Measurements from ENCODE around the gene KCNQ2.

The KCNQ2 gene

DNA sequence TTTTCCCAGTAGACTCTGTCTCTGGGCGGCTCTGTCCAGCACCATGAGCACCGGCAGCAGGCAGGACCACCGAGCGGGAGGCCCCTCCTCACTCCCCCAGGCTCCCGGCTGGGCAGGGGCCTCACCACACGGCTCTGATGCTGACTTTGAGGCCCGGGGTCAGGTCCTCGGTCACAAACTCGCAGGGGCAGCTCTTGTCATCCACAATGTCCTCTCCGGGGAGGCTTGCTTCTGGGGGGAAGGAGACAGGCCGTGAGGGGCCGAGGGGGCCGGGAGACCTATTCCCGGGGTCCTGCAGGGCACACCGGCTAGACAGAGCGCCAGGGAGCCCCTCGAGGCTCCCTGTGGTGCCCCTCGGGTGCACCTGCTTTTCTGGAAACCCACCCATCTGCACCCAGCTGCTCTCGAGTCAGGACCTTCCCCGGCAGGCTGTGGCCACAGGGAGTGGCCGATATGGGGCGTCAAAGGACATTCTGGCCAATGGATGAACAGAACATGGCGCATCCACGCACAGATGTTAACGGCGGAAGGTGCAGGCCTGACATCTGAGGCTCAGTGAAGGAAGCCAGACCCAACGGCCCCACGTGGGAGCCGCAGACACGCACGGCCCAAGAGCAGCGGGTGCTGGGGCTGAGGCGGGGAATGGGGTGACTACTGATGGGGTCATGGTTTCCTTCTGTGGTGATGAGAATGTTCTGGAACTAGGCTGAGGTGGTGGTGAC, 58.3 kb downstream of the KCNQ2 start:
- DNase-seq = no peak

DNA sequence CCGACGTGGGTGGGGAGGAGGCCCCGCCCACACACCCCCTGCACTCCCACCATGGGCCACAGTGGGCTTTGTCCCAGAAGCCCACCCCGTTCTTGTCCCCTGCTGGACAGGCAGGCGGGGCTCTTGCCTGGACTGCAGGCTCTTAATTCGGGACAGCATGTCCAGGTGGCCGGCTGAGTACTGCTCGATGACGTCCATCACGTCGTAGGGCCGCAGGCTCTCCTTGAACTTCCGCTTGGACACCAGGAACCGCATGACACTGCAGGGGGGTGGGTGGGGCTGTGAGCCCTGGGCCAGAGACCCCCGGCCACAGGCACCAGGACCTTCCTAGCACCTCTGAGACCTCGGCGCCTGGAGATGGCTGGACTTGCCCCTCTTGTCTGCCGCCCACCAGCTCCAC, 59.1 kb downstream of the KCNQ2 start:
- no peak for DNase-seq

DNA sequence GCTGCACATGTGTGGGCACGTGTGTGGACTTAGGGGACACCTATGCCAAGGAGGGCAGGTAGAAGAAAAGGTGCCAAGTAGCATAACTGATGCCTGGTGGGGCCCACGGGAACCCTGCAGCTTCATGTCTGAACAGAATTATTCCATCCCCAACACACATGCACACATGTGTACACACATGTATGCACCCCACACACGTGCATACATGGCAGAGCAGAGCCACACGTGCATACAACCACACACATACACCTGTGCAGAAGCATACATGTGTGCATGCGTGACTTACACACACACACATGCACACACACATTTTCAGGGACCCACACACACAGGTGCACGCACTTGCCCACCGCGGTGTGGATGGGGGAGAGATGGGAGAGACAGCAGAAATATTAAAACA, 59.6 kb downstream of the KCNQ2 start:
- no peak for DNase-seq

DNA sequence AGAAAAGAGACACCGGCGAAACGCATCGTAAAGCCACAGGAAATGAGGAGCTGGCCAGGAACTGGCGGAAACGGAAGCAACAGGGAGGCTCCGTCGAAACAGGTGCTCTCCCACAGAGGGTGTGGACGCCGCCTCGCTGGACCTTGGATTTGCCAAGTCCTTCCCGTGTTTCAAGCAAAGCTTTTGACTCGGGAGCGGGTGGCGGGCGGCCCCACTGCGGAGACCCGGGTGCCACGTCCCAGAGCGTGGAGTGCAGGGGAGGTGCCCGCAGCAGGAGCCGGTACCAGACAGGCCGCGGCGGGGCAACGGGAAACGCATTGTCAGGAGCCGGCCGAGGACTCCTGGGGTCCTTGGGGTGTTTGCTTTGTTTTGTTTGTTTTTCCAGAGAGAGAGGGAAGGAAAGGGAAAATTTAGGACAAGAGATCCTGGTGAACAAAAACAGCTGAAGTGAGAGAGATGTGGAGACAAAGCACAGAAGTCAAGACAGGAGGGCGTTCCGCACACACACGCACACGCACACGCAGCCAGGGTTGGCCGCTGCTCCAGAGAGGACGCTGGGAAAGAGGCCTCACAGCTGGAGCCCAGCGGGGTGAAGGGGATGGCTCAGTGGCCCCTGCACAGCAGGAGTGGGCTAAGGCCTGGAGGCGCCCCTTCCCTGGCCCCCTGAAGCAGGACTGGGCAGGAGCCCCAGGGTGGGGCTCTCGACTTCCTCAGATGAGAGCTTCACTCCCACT, 60.4 kb downstream of the KCNQ2 start:
- no peak for DNase-seq

DNA sequence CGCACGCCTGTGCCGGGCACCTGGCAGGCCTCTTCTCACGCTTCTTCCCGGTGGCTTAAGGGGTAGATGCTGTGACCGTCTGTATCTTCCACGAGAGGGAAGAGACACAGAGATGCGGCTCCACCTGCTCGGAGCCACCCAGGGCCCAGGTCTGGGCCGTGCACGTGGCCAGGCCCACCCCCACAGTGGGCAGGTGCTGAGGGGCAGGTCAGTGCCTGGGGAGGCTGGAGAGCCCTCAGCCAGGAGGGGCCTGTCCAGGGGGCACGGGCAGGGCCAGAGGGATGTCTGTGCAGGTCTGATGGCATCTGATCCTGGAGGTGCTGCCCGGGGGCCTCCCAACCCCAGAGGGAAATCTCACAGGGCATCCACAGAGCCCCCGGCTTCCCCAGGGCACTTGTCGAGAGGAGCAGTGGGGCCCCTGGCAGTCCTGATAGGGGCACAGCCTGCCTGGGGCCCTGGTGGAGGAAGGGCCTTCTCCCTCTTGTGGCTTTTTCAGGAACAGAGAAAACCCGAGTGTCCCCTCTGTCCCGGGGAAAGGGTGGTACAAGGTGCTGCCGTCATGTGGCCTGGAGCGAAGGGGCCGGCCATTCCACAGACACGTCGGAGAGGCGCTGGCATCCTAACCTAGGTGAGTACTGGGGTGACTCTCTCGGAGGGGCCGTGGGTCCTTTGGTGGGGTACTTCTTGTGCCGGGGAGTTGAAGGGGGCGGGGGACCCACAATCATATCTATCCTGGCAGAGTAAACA, 61.1 kb downstream of the KCNQ2 start:
- DNase-seq = no peak

DNA sequence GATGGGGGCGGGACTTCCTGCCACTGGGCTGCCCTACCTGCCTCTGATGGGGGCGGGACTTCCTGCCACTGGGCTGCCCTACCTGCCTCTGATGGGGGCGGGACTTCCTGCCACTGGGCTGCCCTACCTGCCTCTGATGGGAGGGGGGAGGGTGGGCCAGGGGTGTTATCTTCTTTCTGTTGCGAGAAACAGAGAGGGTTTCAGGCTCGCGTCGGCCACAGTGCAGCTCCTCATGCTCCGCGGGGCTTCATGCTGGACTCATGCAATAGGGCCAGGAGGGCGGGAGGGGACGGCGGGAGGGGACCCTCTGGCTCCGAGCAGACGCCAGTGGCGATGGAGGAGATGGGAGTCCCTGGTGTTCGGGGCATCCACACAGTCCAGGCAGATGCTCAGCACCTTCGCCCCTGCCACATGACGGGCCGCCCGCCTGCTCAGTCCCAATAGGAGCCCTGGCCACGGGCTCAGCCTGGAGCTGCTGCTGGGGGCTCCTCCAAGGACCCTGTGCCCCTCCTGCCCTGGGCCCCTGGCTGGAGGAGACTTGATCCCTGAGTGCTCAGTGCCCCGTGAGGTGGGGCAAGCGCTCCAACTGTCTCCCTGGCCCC, 62.5 kb downstream of the KCNQ2 start:
- DNase-seq = no peak

DNA sequence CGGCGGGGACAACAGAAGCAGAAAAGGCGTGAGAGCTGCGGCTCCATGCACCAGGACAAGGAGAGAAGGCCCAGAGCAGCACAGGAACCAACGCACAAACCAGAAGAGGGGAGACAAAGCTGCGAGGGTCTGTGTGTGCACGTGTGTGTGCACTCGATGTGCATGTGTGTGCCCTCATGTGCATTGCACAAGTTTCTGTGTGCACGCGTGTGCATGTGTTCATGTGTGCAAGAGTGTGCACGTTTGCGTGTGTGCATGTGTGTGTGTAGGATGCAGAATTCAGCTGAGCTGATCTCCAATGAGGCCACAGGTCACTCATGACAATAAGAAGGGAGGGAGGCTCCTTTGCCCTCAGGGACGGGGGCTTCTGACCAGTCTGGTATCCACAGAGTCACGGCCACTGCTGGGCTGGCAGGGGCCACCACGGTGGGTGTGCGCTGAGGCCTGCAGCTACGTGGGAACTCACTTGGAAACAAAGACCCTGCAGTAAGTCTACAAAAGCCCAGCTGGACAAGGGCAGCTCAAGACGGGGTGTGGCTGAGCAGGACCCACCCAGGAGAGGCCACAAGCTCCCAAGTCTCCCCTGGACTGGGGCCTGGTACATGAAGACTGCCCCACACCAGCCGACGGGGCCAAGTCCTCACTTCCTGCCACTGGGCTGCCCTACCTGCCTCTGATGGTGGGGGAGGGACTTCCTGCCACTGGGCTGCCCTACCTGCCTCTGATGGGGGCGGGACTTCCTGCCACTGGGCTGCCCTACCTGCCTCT, 63.2 kb downstream of the KCNQ2 start:
- DNase-seq = no peak

DNA sequence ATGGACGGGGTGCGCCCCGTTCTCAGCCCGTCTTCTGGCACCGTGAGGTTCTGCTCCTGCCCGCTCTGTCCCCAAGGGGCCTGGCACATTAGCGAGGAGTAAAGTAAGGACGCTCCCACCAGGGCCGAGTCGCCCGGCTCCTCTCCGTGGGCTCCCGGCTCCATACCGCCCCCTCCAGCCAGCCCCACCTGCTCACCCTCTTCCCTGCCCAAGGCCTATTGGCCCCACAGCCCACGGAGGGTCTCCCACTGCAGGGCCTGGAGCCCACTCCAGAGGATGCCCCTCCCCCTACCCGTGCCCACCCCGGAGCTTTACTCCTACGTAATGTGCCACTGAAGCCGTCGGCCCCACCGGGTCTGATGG, 63.8 kb downstream of the KCNQ2 start:
- no peak for DNase-seq

DNA sequence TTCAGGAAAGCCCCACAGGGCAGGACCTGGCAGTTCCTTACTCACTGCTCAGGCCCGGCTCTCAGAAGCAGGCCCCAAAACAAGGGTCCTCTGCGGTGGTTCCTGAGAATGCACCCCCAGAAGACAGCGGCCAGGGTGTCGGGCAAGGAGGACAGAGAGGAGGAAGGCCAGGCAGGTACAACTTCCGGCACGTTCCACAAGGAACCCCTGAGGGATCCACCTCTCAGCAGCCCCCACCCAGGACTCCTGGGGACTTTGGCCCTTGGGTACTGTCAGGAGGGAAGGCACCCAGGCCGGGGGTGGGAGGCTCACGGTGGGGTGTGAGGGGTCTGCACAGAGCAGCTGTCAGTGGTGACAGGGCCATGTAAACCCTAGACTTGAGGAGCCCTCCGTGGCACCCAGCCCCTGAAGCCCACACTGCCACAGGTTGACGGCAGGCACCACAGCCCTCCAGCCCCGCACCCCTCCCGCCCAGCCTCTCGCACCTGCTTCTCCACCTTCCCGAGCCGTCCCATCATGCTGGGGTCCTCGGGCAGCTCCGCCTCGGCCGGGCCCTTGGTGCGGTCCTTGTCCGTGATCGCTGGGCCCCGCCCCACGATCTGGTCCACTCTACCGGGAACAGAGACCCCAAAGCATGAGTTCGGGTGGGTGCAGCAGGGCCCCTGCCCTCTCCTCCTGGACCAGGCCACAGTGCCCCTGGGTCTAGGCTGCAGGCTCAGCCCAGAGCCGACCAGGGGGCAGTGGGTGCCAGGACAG, 64.3 kb downstream of the KCNQ2 start:
- no peak for DNase-seq

DNA sequence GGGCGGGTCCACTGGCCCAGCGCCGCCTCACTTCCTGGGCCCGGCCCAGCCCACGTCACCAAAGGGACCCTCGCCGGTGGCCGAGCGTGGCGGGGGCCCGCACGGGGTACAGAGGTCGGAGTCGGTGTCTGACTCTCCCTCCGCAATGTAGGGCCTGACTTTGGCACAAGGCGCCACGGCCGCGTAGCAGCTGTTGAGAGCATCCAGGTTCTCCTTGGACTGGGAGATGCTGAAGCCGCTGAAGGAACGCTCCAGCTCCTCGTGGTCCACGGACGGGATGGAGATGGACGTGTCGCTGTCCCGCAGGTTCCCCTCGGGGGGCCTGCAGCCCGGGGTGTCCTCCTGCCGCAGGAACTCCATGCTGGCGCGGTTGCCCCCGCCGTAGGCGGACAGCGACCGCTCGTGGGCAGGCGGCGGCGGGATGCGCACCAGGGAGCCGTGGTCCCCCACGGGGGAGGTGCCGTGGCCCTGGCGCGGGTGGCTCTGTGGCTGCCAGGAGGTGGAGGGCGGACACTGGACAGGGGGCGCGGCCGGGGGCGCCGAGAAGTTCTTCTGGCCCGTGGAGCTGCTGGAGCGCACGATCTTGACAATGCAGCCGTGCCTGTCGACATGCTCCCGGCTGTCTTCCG, 65.7 kb downstream of the KCNQ2 start:
- no peak for DNase-seq

DNA sequence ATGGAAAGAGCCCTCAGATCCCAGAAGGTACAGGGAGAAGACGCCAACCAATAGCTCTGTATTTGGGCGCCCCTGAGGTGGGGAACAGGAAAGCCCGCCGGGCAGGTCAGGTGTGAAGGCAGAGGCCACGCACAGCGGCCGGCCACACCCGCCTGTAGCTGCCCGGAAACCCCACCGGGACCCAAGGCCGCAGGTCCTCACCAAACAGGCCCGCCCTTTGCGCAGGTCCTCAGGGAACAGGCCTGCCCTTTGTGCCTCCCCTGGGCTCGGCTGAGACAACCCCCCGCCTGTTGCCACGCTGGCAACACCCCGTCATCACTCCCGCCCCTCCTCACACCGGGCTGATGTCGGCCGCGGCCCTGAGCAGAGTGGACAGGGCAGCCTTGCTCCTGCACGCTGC, 66.4 kb downstream of the KCNQ2 start:
- DNase-seq = no peak

DNA sequence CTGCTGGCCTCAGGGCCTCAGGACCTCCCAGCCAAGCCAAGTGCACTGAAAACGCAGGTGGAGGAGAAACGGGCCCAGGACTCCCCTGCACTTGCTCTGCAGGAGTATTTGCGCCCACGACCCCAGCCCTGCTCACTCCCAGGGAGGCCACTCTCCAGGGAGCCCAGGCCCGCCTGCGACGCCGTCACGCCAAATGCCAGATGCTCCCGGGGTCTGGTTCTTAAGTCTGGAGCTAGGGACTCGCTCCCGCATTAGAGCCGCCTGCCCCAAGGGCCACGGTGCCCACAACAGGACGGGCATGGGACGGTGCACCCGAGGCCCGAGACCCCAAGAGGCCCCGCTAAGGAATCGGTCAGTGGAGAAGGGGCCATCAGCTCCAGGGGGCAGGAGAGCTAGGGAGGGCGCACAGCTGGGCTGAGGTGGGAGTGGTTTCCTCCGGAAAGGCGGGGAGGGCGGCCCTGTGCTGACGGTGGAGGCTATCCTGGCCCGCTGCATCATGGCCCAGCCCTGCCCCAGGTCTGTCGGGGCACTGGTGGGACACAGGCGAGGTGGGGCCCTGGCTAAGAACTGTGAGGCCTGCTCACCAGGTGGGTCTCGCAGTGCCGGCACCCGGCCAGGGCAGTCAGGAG, 67.2 kb downstream of the KCNQ2 start:
- DNase-seq = no peak

DNA sequence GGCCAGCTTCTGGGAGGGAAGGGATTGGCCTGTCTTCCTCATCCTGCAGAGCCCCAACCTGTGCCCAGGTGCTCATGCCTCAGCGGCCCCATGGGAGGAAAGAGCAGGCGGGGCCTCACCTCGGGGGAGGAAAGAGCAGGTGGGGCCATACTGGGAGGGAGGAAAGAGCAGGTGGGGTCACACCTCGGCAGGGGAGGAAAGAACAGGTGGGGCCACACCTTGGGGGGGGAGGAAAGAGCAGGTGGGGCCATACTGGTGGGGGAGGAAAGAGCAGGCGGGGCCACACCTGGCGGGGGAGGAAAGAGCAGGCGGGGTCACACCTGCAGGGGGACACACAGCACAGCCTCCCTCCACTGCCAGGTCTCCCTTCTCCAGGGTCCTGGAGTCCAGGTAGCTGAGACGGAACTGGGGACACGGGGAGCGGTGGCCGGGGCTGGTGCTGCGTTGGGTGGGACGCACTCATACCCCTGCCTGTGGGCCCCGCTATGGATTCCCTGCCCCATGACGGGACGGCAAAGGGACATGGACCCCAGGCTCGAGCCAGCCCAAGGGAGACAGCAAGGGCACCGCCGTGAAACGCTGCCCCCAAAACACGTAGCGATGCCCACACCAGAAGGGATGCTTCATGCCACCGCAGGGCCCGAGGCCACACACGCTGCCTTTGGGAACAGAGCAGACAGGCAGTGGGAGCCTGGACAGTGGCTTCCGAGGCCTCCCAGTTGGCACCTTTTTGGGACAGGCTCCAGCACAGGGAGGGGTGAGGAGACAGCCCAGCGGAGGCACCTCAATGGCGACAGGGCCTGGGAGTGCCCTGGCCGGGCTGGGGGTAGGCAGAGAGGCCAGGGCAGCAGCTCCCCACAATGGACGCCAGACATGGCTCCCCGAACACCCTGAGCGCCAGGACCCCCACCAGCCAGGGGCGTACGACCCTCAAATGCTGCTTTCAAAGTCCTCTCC, 68.0 kb downstream of the KCNQ2 start:
- no peak for DNase-seq

DNA sequence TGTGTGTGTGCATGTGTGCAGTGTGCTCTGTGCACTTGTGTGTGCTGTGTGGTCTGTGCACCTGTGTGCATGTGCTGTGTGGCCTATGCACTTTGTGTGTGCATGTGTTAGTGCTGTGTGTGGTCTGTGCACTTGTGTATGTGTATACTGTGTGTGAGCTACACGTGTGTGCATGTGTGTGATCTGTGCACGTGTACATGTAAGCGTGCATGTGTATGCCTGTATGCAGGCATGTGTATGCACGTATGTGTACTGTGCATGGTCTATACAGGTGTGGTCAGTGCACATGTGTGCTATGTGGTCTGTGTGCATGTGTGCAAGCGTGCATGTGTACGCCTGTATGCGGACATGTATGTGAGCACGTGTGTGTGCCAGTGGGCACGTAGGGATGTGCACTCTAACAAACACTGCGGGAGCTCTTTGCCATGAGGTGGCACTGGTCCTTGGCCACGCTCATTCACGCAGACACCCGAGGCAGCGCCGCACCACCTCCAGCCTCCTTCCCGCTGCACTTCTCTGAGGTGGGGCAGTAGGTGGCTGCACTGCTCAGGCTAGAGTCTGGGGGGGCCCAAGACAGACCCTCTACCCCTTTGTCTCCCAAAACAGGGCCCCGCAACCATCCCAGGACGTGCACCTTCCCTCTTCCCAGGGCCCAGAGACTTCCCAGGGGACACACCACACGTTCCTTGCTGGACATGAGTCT, 68.9 kb downstream of the KCNQ2 start:
- no peak for DNase-seq

DNA sequence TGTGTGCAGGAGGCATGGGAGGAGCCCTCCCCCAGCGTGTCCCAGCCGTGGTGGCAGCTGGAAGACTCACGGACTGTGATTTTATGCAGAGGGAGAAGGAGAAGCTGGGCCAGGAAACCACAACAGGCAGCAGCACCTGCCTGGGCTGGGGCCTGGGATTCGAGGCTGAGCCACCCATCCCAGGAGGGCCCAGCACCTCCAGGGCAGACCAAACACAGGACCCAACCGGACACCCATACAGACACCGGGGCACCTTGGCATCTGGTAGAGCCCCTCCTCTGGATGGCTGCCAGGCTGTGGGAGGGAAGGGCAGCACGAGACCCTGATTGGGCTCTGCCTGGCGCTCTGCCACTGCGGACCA, 69.6 kb downstream of the KCNQ2 start:
- DNase-seq = no peak

DNA sequence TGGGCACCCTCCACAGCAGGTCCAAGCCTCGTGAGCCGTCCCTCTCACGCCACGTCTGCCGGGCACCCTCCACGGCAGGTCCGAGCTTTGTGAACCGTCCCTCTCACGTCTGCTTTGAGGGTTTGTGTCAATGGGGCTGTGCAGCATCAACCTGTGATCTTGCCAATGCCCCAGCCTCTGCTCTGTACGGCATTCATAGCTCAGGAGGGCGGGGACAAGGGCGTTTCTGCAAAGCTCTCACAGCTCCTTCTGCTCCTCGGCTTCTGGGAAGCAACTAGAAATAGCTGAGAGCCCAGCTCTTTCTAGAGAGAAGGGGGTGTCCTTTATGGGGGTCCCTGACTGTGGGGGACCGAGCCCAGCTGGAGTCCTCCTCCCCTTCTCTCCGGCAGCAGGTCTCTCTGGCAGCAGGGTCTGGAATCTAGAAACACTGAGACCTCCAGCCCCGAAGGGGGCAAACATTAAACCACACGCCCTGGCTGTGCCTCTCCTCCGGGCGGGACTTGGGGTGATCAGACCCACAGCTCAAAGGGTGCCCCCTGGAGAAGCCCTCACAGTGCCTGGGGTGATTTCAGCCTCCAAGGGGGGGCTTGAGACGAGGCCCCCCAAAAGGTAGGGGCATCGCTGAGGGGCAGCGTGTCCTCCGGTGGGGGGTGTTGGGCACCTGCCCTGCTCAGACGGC, 70.1 kb downstream of the KCNQ2 start:
- DNase-seq = no peak

DNA sequence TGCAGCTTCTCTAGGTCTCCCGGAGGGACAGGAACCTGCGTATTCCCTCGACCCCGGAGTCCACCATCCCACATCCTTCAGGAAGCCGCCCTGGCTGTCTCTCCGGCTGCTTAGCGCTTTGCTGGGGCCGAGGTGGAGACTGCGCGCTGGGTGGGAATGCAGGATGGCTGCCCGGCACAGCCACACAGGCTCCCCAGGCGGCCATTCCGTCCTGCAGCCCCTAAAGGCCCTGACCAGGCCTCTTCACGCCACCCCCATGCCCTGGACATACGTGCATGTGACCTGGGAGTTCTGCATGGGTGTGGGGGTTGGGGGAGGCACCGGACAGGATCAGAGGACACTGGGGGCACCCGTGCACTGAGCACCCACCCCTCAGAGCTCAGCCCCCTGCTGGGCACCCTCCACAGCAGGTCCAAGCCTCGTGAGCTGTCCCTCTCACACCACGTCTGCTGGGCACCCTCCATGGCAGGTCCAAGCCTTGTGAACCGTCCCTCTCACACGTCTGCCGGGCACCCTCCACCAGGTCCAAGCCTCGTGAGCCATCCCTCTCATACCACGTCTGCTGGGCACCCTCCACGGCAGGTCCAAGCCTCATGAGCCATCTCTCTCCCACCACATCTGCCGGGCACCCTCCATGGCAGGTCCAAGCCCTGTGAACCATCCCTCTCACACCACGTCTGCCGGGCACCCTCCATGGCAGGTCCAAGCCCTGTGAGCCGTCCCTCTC, 70.9 kb downstream of the KCNQ2 start:
- no peak for DNase-seq

All from HCEC 1CT (cell line).